Kidney epithelial cell (primary cell): ENCODE results near the gene DLG5. TPM values are rescaled to one million over a fixed set of nuclear protein-coding genes. Genes with fewer than 3 reads are reported as not detected.

Experiments
- DNase-seq: peaks from one replicate; pipeline ENCODE4 v3.0.0-alpha.2; 2010; ENCODE audit warnings: low read depth
- H3K27me3 ChIP-seq: 2 replicates; pipeline ENCODE4 v1.6.0; 2011; ENCODE audit warnings: low read length; ENCODE audit not compliant: control insufficient read depth, insufficient read depth
- H3K36me3 ChIP-seq: 2 replicates; pipeline ENCODE4 v1.5.1; 2011; ENCODE audit warnings: low read length; ENCODE audit not compliant: control insufficient read depth, insufficient read depth
- H3K4me3 ChIP-seq: 2 replicates; pipeline ENCODE4 v1.5.1; 2011; ENCODE audit warnings: low read depth, mild to moderate bottlenecking, control low read depth, low read length
- total RNA-seq: library from RNA; depleted of rRNA; stranded (reverse); fragments of >200 nt; gene quantifications from 2 replicates; pipeline ENCODE4 v1.2.3, GENCODE V29; 2015
- TF ChIP-seq, protein P1 (sequence below): IDR thresholded peaks from 2 replicates; pipeline ENCODE4 v1.5.1; 2011; ENCODE audit warnings: mild to moderate bottlenecking, moderate library complexity, low read length, control low read depth, inconsistent platforms; ENCODE audit not compliant: insufficient read depth, poor library complexity, severe bottlenecking

The DLG5 gene
- total RNA-seq, 1 donor from 2014 or later: 35.9 TPM

DNA sequence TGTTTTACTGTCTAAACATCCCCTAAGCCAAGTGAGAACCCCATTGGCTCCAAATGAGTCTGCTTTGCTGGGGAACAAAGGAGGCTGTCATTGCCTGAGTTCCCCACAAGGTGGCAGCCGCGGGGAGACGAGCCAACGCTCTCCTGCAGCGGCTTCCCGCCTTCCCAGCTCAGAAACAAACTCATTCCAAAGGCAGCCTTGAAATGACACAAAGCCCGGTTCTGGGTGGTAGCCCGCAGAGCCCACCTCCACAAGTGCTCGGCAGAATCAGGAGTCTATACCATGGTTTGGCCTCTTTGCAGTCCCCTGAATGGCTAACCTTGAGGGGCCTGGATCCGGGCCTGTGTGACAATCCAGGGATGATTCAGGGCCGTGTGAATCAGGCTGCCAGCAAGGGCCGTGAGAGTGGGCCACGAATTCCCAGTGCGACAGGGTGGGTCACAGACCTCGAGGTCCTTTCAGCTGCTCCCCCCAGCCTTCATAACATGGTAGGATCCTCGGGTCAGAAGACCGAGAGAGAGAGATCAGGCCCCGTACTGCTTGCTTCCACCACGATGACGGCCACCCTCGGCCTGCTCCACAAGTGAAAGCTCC is 79.7 kb downstream of the DLG5 start:
- TF ChIP-seq, protein P1, sequence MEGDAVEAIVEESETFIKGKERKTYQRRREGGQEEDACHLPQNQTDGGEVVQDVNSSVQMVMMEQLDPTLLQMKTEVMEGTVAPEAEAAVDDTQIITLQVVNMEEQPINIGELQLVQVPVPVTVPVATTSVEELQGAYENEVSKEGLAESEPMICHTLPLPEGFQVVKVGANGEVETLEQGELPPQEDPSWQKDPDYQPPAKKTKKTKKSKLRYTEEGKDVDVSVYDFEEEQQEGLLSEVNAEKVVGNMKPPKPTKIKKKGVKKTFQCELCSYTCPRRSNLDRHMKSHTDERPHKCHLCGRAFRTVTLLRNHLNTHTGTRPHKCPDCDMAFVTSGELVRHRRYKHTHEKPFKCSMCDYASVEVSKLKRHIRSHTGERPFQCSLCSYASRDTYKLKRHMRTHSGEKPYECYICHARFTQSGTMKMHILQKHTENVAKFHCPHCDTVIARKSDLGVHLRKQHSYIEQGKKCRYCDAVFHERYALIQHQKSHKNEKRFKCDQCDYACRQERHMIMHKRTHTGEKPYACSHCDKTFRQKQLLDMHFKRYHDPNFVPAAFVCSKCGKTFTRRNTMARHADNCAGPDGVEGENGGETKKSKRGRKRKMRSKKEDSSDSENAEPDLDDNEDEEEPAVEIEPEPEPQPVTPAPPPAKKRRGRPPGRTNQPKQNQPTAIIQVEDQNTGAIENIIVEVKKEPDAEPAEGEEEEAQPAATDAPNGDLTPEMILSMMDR: peak; percentile 94
- H3K36me3 ChIP-seq: peaks cover under 1% of the 10 kb centered on the region
- H3K4me3 ChIP-seq: no peak overlapping the region
- no peaks in the 10 kb centered on the region for H3K27me3 ChIP-seq
- DNase-seq: no peak

DNA sequence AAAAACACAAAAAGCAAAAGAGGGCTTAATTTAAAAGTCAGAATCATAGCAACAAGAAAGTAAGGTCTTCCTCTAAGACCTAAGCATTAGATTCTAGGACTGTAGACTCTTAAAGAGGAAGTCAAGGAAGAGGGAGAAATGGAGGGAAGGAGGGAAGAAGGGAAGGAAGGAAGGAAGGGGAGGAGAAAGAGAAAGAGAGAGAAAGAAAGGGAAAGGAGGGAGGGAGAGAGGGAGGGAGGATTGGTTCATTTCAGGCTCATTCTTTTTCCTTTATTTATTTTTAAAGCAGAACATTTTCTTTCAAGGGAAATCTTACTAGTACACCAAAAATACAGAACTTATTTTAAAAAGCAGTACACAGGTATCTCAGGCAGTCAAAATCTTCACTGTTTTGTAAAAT is 81.1 kb downstream of the DLG5 start:
- H3K27me3 ChIP-seq: no peaks in the 10 kb centered on the region
- no peak overlapping the region for H3K4me3 ChIP-seq
- H3K36me3 ChIP-seq: peaks cover 2% of the 10 kb centered on the region
- DNase-seq: no peak
- TF ChIP-seq, protein P1: no peak

DNA sequence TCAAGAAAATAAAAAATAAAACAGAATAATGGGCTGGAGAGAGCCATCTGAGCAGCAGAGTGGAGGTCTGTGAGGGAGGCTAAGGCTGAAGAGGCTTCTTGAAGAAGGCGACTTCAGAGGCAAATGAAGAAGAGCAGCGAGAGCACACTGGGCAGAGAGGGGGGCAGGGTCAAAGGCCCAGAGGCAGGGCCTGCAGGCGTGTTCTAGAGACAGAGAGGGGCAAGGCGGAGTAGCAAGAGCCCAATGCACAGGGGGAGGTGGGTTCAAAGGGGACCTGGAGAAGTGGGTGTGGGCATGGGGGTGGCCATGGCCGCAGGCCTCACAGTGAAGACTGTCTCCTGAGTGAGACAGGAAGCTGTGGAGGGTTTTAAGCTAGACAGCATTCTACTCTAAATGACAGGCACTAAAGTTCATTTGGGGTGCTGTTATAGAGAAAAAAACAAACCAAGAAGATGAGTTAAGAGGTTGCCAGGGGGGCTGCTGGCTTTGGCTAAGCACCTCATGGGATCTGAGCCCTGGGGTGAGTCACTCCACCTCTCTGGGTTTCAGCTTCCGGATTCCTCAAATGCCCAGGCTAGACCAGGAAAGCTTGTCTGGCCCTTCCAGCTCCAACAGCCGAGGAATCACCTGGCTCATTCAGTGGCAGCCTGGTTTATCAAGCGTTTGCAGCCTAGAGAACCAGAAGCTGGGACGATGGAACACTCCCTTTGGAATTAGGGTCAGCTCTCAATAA is 81.7 kb downstream of the DLG5 start:
- no peaks in the 10 kb centered on the region for H3K27me3 ChIP-seq
- no peak overlapping the region for H3K4me3 ChIP-seq
- peak; percentile 70 for DNase-seq
- H3K36me3 ChIP-seq: peaks cover 2% of the 10 kb centered on the region
- TF ChIP-seq, protein P1: no peak

DNA sequence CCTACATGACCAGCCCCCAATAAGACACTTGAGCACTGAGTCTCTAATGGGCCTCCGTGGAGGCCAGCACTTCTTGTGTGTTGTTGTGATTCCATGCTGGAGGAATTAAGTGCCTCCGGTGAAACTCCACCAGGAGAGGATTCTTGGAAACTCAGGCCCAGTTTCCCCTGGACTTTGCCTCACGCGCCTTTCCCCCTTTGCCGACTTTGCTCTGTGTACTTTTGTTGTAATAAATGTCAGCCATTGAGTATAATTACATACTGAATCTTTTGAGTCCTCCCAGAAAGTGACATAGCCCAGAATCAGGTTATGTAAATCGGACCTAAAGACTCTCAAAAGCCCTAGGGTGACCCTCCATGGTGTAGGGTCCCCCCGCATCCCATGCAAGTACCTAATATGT is 82.4 kb downstream of the DLG5 start:
- Histone ChIP-seq H3K27me3 (no peaks in the 10 kb centered on the region), H3K36me3 (peaks cover 2% of the 10 kb centered on the region), H3K4me3 (no peak overlapping the region)
- TF ChIP-seq, protein P1: no peak
- no peak for DNase-seq

DNA sequence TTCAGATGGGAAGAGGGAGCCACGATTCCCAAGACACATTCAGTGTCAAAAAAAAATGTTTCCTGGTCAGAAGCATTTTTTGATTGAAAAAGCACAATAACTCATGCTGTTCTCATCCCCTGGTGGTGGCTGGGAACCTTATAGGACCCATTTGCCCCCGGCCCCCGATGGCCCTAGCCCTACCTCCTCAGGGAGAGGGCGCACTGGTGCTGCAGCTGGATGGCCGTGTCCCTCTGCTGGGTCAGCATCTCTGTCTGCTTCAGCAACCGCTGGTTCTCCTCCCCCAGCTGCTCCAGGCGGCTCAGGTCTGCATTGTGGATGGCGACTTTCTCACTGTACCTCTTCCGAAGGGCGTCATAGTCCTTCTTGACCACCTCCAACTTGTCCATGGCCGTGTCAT is 83.3 kb downstream of the DLG5 start:
- TF ChIP-seq, protein P1: no peak
- Histone ChIP-seq H3K36me3 (peaks cover 2% of the 10 kb centered on the region), H3K4me3 (no peak overlapping the region), H3K27me3 (no peaks in the 10 kb centered on the region)
- no peak for DNase-seq

DNA sequence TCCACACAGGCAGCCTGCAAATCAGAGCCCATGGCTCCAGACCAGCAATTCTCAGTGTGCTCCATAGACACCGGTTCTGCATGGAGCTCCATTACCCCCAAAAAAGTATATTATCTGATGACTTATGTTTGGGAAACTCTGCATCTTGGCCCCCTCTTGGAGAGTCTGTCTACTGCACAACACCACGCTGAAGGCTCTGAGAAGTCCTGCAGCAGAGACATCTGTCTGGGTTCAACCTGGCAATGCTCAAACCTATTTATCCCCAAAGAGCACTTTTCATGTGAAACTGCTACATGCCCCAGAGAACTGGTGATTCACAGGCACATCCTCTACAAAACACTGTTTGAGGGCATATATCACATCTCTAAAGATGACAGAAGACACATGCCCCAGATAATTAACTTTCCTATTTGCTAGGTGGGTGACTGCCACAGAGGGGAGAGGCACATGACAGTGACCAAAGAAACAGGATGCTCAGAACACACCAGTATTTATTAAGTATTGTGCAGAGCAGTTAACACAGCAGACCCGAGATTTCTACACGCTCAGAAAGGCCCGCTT is 83.8 kb downstream of the DLG5 start:
- peaks cover 2% of the 10 kb centered on the region for H3K36me3 ChIP-seq

More for the DNA sequence above, 83.8 kb downstream of the DLG5 start:
- Histone ChIP-seq H3K27me3 (no peaks in the 10 kb centered on the region), H3K4me3 (no peak overlapping the region)
- TF ChIP-seq, protein P1: no peak
- DNase-seq: no peak
